Activated CD4-positive, alpha-beta T cell treated with anti-CD3 and anti-CD28 coated beads for 48 hours (primary cell): ENCODE results near the gene SHPK.

Experiments
- DNase-seq: peaks from one replicate; pipeline ENCODE4 v3.0.0-alpha.2; 2020

SHPK gene

GRCh38 chr17:3636154-3636907 is at the start of gene SHPK, which contains the start of gene CTNS:
TSS of gene SHPK (minus strand) at chr17:3636250. CDS start at chr17:3636219, 31 bp downstream.
TSS of gene CTNS (plus strand) at chr17:3636760. CDS start at chr17:3640207, 3,447 bp downstream.
- peak; percentile 96 for DNase-seq

- DNase-seq, result no peak
Observed at GRCh38 chr17:3685174-3685573, 49.1 kb upstream of the SHPK start.

- peak; percentile 71 for DNase-seq
Observed at GRCh38 chr17:3683054-3683511, 47.0 kb upstream of the SHPK start.

- DNase-seq, result no peak
Observed at GRCh38 chr17:3682033-3682432, 46.0 kb upstream of the SHPK start.

- no peak for DNase-seq
Observed at GRCh38 chr17:3681565-3681964, 45.5 kb upstream of the SHPK start.

GRCh38 chr17:3681057-3681456 is 45.0 kb upstream of the SHPK start:
- DNase-seq, result no peak

- DNase-seq, result no peak
Observed at GRCh38 chr17:3679531-3680126, 43.6 kb upstream of the SHPK start.

- DNase-seq, result no peak
Observed at GRCh38 chr17:3678821-3679530, 42.9 kb upstream of the SHPK start.

- DNase-seq, result no peak
Observed at GRCh38 chr17:3678095-3678820, 42.2 kb upstream of the SHPK start.

- no peak for DNase-seq
Observed at GRCh38 chr17:3675886-3676285, 39.8 kb upstream of the SHPK start.

- no peak for DNase-seq
Observed at GRCh38 chr17:3672571-3672970, 36.5 kb upstream of the SHPK start.

- no peak for DNase-seq
Observed at GRCh38 chr17:3669548-3669947, 33.5 kb upstream of the SHPK start.

- DNase-seq, result no peak
Observed at GRCh38 chr17:3669085-3669347, 33.0 kb upstream of the SHPK start.

GRCh38 chr17:3668279-3669084 is 32.4 kb upstream of the SHPK start, which contains the start of the genes EMC6 and TAX1BP3:
TSS of gene EMC6 (plus strand) at chr17:3668812. CDS start at chr17:3669147, 335 bp downstream.
TSS of gene TAX1BP3 (minus strand) at chr17:3668578. CDS start at chr17:3668526, 52 bp downstream.
- peak; percentile 99 for DNase-seq

- peak; percentile 15 for DNase-seq
Observed at GRCh38 chr17:3667366-3668278, 31.6 kb upstream of the SHPK start.

GRCh38 chr17:3666516-3666915 is 30.5 kb upstream of the SHPK start:
- DNase-seq, result no peak

- no peak for DNase-seq
Observed at GRCh38 chr17:3665834-3666233, 29.8 kb upstream of the SHPK start.

GRCh38 chr17:3663102-3664011 is 27.3 kb upstream of the SHPK start:
- DNase-seq, result no peak

- no peak for DNase-seq
Observed at GRCh38 chr17:3660311-3660891, 24.4 kb upstream of the SHPK start.
